BLaER1 (cell line): ENCODE results near the gene CD247.

Experiments used
- H3K27ac ChIP-seq: shearing (Covaris generic); formaldehyde crosslinking; 2 replicates; pipeline ENCODE4 v1.8.1; 2022
- H3K27me3 ChIP-seq: shearing (Covaris generic); formaldehyde crosslinking; 2 replicates; pipeline ENCODE4 v1.8.1; 2022
- H3K36me3 ChIP-seq: shearing (Covaris generic); formaldehyde crosslinking; 2 replicates; pipeline ENCODE4 v1.8.1; 2022
- H3K4me1 ChIP-seq: shearing (Covaris generic); formaldehyde crosslinking; 2 replicates; pipeline ENCODE4 v1.8.1; 2022
- H3K4me2 ChIP-seq: shearing (Covaris generic); formaldehyde crosslinking; 2 replicates; pipeline ENCODE4 v1.8.1; 2022
- H3K4me3 ChIP-seq: shearing (Covaris generic); formaldehyde crosslinking; 2 replicates; pipeline ENCODE4 v1.8.1; 2022
- H3K9ac ChIP-seq: shearing (Covaris generic); formaldehyde crosslinking; 2 replicates; pipeline ENCODE4 v1.8.1; 2022
- H3K9me3 ChIP-seq: shearing (Covaris generic); formaldehyde crosslinking; 2 replicates; pipeline ENCODE4 v1.8.1; 2022
- H4K20me1 ChIP-seq: shearing (Covaris generic); formaldehyde crosslinking; 2 replicates; pipeline ENCODE4 v1.8.1; 2022
- Cebpa-rat ChIP-seq: shearing (Covaris generic); IDR thresholded peaks from 2 replicates; pipeline ENCODE4 v1.8.1; 2022

The CD247 gene

GRCh38 chr1:167404908-167405307 is 113.4 kb downstream of the CD247 start:
- Histone ChIP-seq H3K27ac (no peak overlapping the region), H3K9me3 (no peaks in the 10 kb centered on the region), H4K20me1 (no peaks in the 10 kb centered on the region), H3K36me3 (peaks cover 80% of the 10 kb centered on the region), H3K4me3 (no peak overlapping the region), H3K27me3 (no peaks in the 10 kb centered on the region), H3K4me1 (no peaks in the 10 kb centered on the region), H3K9ac (no peak overlapping the region), H3K4me2 (no peak overlapping the region)
- TF ChIP-seq Cebpa-rat: no peak

- H3K4me2 ChIP-seq: no peak overlapping the region
- H4K20me1 ChIP-seq: no peaks in the 10 kb centered on the region
- H3K4me3 ChIP-seq: no peak overlapping the region
- H3K4me1 ChIP-seq: no peaks in the 10 kb centered on the region
- no peaks in the 10 kb centered on the region for H3K27me3 ChIP-seq
- no peaks in the 10 kb centered on the region for H3K9me3 ChIP-seq
- no peak overlapping the region for H3K9ac ChIP-seq
- no peak for TF ChIP-seq Cebpa-rat
- peaks cover 84% of the 10 kb centered on the region for H3K36me3 ChIP-seq
- H3K27ac ChIP-seq: no peak overlapping the region
Measured at GRCh38 chr1:167404161-167404888, 114.0 kb downstream of the CD247 start.

- no peak overlapping the region for H3K4me2 ChIP-seq
- H3K9ac ChIP-seq: no peak overlapping the region
- H3K36me3 ChIP-seq: peaks cover 87% of the 10 kb centered on the region
- H3K27me3 ChIP-seq: no peaks in the 10 kb centered on the region
- no peaks in the 10 kb centered on the region for H4K20me1 ChIP-seq
- no peak for TF ChIP-seq Cebpa-rat
- H3K4me3 ChIP-seq: no peak overlapping the region
- H3K4me1 ChIP-seq: no peaks in the 10 kb centered on the region
- H3K27ac ChIP-seq: no peak overlapping the region
- no peaks in the 10 kb centered on the region for H3K9me3 ChIP-seq
Measured at GRCh38 chr1:167401260-167401873, 117.0 kb downstream of the CD247 start.

DNA sequence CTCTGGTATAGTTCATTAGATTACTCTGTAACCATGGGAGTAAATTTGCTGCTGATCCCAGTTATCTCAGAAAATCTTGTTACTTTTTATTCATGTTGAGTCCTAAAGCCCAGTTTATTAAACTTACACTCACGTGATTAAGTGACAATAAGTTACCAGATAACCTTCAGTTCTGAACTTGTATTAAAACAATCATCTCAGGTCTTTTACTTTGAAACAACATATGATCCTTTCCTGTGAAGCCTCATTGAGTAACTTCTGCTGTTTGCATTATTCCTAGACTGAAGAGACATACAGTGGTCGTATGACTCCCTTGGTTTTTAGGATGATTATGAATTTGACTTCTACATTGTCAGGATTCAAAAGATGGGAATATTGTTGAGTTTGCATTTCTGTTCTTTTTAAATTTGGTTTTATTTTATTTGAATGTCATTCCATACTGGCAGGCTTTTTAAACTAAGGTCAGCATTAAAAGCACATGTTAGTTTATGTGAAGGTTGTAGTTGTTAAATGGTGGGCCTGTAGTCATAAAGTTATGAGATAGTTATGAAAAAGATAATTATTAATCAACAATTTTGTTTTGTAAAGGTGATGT is 117.9 kb downstream of the CD247 start:
- Histone ChIP-seq H3K27me3 (no peaks in the 10 kb centered on the region), H3K4me2 (no peak overlapping the region), H3K9ac (no peak overlapping the region), H3K4me1 (no peaks in the 10 kb centered on the region), H3K9me3 (no peaks in the 10 kb centered on the region), H3K36me3 (peaks cover 85% of the 10 kb centered on the region), H3K27ac (no peak overlapping the region), H3K4me3 (no peak overlapping the region), H4K20me1 (no peaks in the 10 kb centered on the region)
- no peak for TF ChIP-seq Cebpa-rat

GRCh38 chr1:167392200-167392696 is 126.1 kb downstream of the CD247 start:
- Histone ChIP-seq H3K4me2 (no peak overlapping the region), H3K4me1 (no peaks in the 10 kb centered on the region), H3K36me3 (peaks cover 71% of the 10 kb centered on the region), H3K27ac (no peak overlapping the region), H4K20me1 (no peaks in the 10 kb centered on the region; the same call in 1 of the 2 replicates), H3K4me3 (no peak overlapping the region), H3K9me3 (no peaks in the 10 kb centered on the region), H3K9ac (no peak overlapping the region), H3K27me3 (no peaks in the 10 kb centered on the region)
- no peak for TF ChIP-seq Cebpa-rat

DNA sequence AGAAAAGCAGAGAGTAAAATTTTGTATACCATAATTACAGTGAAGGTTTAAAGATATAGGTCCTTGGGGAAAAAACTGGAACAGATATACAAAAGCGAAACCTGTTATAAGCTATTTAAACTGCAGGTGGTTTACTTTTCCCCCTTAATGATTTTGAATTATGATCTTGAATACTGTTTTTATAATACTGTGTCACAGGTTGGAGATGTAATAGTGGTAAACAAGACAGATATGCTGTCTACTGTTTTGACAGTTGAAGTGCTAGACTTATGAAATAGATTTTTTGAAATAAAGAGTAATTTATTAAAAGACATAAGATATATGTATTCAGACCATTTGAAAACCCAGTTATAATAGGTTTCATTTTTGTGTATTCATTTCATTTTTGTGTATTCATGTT is 129.4 kb downstream of the CD247 start:
- Histone ChIP-seq H3K4me3 (no peak overlapping the region), H3K4me1 (no peaks in the 10 kb centered on the region), H3K36me3 (peaks cover 73% of the 10 kb centered on the region), H3K9me3 (no peaks in the 10 kb centered on the region), H4K20me1 (no peaks in the 10 kb centered on the region; the same call in 1 of the 2 replicates), H3K4me2 (no peak overlapping the region), H3K27me3 (no peaks in the 10 kb centered on the region), H3K27ac (no peak overlapping the region), H3K9ac (no peak overlapping the region)
- no peak for TF ChIP-seq Cebpa-rat

GRCh38 chr1:167387251-167387910 is 130.9 kb downstream of the CD247 start:
- Histone ChIP-seq H3K9ac (no peak overlapping the region), H3K27me3 (no peaks in the 10 kb centered on the region), H3K4me1 (no peaks in the 10 kb centered on the region), H3K4me2 (no peak overlapping the region), H3K9me3 (no peaks in the 10 kb centered on the region), H3K4me3 (no peak overlapping the region), H4K20me1 (no peaks in the 10 kb centered on the region), H3K27ac (no peak overlapping the region), H3K36me3 (peaks cover 71% of the 10 kb centered on the region)
- no peak for TF ChIP-seq Cebpa-rat
